ENCODE measurements around the gene FAR2.

DNA sequence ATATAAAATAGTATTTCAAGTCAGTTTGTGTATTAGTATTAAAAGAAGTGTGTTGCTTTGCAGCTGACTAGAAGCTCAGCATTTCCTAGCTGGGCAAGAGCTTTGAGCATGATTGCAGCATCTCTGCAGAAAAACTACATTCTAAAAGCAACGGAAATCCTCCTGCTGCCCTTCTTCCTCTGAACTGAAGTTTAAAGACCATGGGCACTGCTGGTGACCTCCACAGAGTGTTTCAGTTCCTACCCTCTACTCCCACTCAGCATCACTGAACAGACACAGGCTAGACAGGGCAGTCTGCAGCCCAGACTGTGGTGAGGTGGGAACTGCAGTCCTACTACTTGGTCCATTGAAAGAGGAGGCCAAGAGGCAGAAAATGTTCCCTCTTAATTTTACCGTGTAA is 59.0 kb downstream of the FAR2 start:
- TF ChIP-seq FOS (IDR thresholded peaks at IDR 0.05; ENCODE audit: borderline replicate concordance, insufficient read depth, low read length), result no peak
- TF ChIP-seq, protein P1, sequence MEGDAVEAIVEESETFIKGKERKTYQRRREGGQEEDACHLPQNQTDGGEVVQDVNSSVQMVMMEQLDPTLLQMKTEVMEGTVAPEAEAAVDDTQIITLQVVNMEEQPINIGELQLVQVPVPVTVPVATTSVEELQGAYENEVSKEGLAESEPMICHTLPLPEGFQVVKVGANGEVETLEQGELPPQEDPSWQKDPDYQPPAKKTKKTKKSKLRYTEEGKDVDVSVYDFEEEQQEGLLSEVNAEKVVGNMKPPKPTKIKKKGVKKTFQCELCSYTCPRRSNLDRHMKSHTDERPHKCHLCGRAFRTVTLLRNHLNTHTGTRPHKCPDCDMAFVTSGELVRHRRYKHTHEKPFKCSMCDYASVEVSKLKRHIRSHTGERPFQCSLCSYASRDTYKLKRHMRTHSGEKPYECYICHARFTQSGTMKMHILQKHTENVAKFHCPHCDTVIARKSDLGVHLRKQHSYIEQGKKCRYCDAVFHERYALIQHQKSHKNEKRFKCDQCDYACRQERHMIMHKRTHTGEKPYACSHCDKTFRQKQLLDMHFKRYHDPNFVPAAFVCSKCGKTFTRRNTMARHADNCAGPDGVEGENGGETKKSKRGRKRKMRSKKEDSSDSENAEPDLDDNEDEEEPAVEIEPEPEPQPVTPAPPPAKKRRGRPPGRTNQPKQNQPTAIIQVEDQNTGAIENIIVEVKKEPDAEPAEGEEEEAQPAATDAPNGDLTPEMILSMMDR (IDR thresholded peaks at IDR 0.05; ENCODE audit: extremely low read depth in 1 of 2, insufficient read depth in 1 of 2, low read depth in 1 of 2, low read length in 2 of 2), result no peak
- no peak for TF ChIP-seq POLR2AphosphoS5 (IDR thresholded peaks at IDR 0.05; ENCODE audit: insufficient read depth, low read depth, low read length)
- no peak for TF ChIP-seq EZH2 (IDR thresholded peaks at IDR 0.05; ENCODE audit: borderline replicate concordance, low read depth, low read length, severe bottlenecking)
- TF ChIP-seq POLR2A (IDR thresholded peaks at IDR 0.05; ENCODE audit: low read depth, low read length), result no peak
- TF ChIP-seq JUN (IDR thresholded peaks at IDR 0.05; ENCODE audit: borderline replicate concordance, insufficient read depth, insufficient read length, low read depth), result no peak
- TF ChIP-seq, protein P2, sequence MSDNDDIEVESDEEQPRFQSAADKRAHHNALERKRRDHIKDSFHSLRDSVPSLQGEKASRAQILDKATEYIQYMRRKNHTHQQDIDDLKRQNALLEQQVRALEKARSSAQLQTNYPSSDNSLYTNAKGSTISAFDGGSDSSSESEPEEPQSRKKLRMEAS (IDR thresholded peaks at IDR 0.05; ENCODE audit: insufficient read depth, insufficient read length), result no peak
- no peak for TF ChIP-seq MYC (IDR thresholded peaks at IDR 0.05; ENCODE audit: low read depth, low read length)
- TF ChIP-seq GATA2 (IDR thresholded peaks at IDR 0.05; ENCODE audit: insufficient read depth, insufficient read length, low read depth, low read length), result no peak

All from endothelial cell of umbilical vein (primary cell).